ENCODE data around the gene RNF44. TPM values are rescaled to one million over a fixed set of nuclear protein-coding genes. Genes with fewer than 3 reads are reported as not detected.

The RNF44 gene
- total and polyA plus RNA-seq, 4 donors: 8.5 to 40.6 (median 18.3) TPM

Other genes starting within 250 kb of the RNF44 start
- gene KIAA1191, start 175.6 kb downstream of the RNF44 start, total RNA-seq: 10 to 100 TPM; 77.7 to 78.4 TPM
- gene KIAA1191, start 175.6 kb downstream of the RNF44 start, polyA plus RNA-seq: 10 to 100 TPM; 57.2 to 78.0 TPM
- gene ARL10, start 171.9 kb downstream of the RNF44 start, total RNA-seq: 10 to 100 TPM; 13.3 to 32.4 TPM
- 1 to 10 TPM; 1.1 to 8.3 TPM for gene ARL10, start 171.9 kb downstream of the RNF44 start, polyA plus RNA-seq
- gene NOP16, start 148.8 kb downstream of the RNF44 start, total RNA-seq: 10 to 100 TPM in 1 of 2 donors, 1 to 10 TPM in 1; 9.7 to 19.2 TPM
- gene NOP16, start 148.8 kb downstream of the RNF44 start, polyA plus RNA-seq: 10 to 100 TPM; 12.3 to 15.0 TPM
- gene HIGD2A, start 148.7 kb downstream of the RNF44 start, total RNA-seq: 10 to 100 TPM; 46.8 to 60.9 TPM
- 10 to 100 TPM; 69.2 to 75.5 TPM for gene HIGD2A, start 148.7 kb downstream of the RNF44 start, polyA plus RNA-seq
- 100 to 1,000 TPM in 1 of 2 donors, 10 to 100 TPM in 1; 86.7 to 124 TPM for gene CLTB, start 120.9 kb downstream of the RNF44 start, total RNA-seq
- gene CLTB, start 120.9 kb downstream of the RNF44 start, polyA plus RNA-seq: 100 to 1,000 TPM; 143 to 160 TPM
- 10 to 100 TPM; 27.5 to 31.4 TPM for gene FAF2, start 89.0 kb downstream of the RNF44 start, total RNA-seq
- gene FAF2, start 89.0 kb downstream of the RNF44 start, polyA plus RNA-seq: 10 to 100 TPM in 1 of 2 donors, 1 to 10 TPM in 1; 5.0 to 10.3 TPM
- gene CDHR2, start 11.9 kb upstream of the RNF44 start, total RNA-seq: not detected
- gene CDHR2, start 11.9 kb upstream of the RNF44 start, polyA plus RNA-seq: 10 to 100 TPM in 1 of 2 donors, under 1 TPM in 1; 0.08 to 21.5 TPM
- gene GPRIN1, start 72.8 kb upstream of the RNF44 start, total RNA-seq: under 1 TPM; 0.81 to 0.87 TPM
- under 1 TPM; 0.15 to 0.50 TPM for gene GPRIN1, start 72.8 kb upstream of the RNF44 start, polyA plus RNA-seq
- not detected for gene SNCB, start 93.1 kb upstream of the RNF44 start, total RNA-seq
- not detected for gene SNCB, start 93.1 kb upstream of the RNF44 start, polyA plus RNA-seq
- gene EIF4E1B, start 93.3 kb upstream of the RNF44 start, total RNA-seq: not detected
- gene EIF4E1B, start 93.3 kb upstream of the RNF44 start, polyA plus RNA-seq: not detected
- 10 to 100 TPM; 17.9 to 22.9 TPM for gene TSPAN17, start 110.1 kb upstream of the RNF44 start, total RNA-seq
- 10 to 100 TPM; 13.9 to 21.1 TPM for gene TSPAN17, start 110.1 kb upstream of the RNF44 start, polyA plus RNA-seq

Measured in aorta (tissue), 4 donors.